ENCODE results near the gene ALPI.

Gene ALPI

GRCh38 chr2:232486558-232487384 lies 30.8 kb downstream of the ALPI start:
- DNase-seq: no peak

- no peak for DNase-seq
Measured at GRCh38 chr2:232487385-232488096, 31.6 kb downstream of the ALPI start, which contains the start of gene ECEL1. Gene ECEL1 (minus strand): TSS chr2:232487834. CDS start chr2:232486653, 1,181 bp downstream.

- peak in 1 of 5 donors; percentile 9 for DNase-seq
Measured at GRCh38 chr2:232488097-232488711, 32.3 kb downstream of the ALPI start.

- DNase-seq: no peak
Measured at GRCh38 chr2:232488721-232489300, 32.9 kb downstream of the ALPI start.

GRCh38 chr2:232489516-232490220 lies 33.7 kb downstream of the ALPI start:
- DNase-seq: no peak

GRCh38 chr2:232490221-232491138 lies 34.5 kb downstream of the ALPI start:
- DNase-seq: peak in 1 of 5 donors; percentile 11

GRCh38 chr2:232491139-232491780 lies 35.3 kb downstream of the ALPI start:
- DNase-seq: no peak

GRCh38 chr2:232492236-232492848 lies 36.4 kb downstream of the ALPI start:
- DNase-seq: no peak

GRCh38 chr2:232492963-232493700 lies 37.2 kb downstream of the ALPI start:
- DNase-seq: no peak

GRCh38 chr2:232493701-232494474 lies 37.9 kb downstream of the ALPI start:
- no peak for DNase-seq

- no peak for DNase-seq
Measured at GRCh38 chr2:232494542-232494941, 38.6 kb downstream of the ALPI start.

GRCh38 chr2:232495292-232495691 lies 39.3 kb downstream of the ALPI start:
- no peak for DNase-seq

GRCh38 chr2:232496501-232497270 lies 40.7 kb downstream of the ALPI start:
- no peak for DNase-seq

GRCh38 chr2:232497348-232497747 lies 41.4 kb downstream of the ALPI start:
- DNase-seq: no peak

GRCh38 chr2:232498452-232498851 lies 42.5 kb downstream of the ALPI start:
- DNase-seq: no peak

- no peak for DNase-seq
Measured at GRCh38 chr2:232501331-232501771, 45.4 kb downstream of the ALPI start.

GRCh38 chr2:232501794-232502390 lies 45.9 kb downstream of the ALPI start:
- no peak for DNase-seq
